Kidney capillary endothelial cell (primary cell): Measurements from ENCODE around the gene OSBPL2.

Source experiments
- DNase-seq: peaks from one replicate; pipeline ENCODE4 v3.0.0-alpha.2; 2018; ENCODE audit warnings: low spot score

Gene OSBPL2

DNA sequence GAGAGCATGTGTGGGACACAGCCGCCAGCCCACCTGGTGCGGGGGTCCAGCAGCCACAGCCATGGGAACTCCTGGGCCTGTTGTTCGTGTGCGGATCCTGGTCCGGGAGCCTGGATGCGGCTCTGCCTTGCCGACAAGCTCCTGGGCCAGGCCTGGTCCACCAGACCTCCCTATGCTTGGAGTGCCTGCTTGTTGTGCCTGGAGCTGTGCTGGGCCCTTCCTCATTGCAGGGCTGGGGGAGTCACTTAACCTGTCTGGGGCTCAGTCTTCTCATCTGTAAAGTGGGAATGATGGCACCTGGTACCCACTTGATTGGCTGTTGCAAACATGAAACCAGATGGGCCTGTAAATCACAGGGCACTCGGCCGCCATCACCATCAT lies 2.6 kb upstream of the OSBPL2 start:
- no peak for DNase-seq

DNA sequence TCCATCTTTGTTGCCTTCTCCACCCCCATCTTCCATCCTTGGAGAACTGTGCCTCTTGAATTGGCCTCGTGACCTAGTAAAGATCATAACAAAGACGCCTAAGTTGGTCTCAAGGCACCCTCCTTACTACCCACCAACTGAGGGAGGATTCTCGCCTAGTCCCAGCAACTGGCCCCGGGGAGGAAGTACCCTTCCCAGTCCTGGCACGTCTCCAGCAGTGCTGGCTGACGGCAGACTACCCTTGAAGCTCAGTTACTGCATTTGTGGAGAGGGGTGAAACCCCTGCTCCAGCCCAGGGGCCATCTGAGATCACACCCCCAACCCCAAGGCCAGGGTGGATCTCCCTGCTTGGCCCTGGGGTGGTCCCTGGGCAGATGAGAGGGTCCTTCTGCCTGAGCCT lies 2.1 kb upstream of the OSBPL2 start:
- DNase-seq: no peak

DNA sequence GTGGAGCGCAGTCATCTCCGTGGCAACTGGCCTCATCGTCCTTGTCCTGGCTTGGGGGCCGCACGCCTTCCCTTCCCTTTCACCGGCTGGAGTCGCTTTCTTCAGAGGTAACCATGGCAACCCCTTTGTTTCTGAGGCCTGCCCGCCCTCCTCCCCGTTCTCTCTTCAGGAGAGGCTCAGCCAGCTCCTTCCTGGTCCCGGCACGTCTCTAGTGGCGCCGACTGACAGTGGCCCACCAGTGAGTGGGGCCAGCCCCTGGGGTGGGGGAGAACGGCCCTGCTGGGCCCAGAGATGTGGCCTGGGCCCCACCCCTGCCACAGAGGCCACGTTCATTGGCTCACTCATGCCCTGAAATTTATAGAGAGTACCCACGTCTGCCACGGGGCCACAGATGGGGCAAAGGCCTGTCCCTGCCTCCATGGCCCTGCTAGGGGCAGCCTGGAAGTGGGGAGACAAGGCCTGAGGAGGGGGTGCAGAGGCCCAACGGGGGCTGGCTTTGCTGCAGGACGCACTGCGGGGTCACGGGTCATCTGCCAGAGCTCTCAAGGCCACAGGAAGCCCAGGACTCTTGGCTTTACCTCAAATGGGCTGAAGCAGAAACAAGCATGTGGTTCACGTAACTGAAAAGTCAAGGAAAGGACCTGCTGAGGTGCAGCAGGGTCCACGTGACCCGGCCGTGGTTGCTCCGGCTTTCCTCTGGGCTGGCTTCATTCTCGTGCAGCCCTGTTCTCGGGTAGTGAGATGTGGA lies 1.4 kb upstream of the OSBPL2 start:
- DNase-seq: no peak

DNA sequence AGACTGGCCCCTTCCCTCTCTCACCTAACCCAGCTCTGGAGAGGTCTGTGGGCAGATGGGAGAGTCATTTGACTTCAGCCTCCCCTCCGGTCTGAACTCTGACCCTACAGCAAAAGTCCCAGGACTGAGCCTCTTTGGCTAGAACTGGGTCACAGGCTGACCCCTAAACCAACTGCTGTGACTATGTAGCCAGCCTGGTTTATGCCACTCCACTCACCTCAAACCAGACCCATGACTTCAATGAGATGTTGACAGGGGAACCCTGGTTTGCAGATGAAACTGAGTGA lies 864 bp upstream of the OSBPL2 start:
- no peak for DNase-seq

DNA sequence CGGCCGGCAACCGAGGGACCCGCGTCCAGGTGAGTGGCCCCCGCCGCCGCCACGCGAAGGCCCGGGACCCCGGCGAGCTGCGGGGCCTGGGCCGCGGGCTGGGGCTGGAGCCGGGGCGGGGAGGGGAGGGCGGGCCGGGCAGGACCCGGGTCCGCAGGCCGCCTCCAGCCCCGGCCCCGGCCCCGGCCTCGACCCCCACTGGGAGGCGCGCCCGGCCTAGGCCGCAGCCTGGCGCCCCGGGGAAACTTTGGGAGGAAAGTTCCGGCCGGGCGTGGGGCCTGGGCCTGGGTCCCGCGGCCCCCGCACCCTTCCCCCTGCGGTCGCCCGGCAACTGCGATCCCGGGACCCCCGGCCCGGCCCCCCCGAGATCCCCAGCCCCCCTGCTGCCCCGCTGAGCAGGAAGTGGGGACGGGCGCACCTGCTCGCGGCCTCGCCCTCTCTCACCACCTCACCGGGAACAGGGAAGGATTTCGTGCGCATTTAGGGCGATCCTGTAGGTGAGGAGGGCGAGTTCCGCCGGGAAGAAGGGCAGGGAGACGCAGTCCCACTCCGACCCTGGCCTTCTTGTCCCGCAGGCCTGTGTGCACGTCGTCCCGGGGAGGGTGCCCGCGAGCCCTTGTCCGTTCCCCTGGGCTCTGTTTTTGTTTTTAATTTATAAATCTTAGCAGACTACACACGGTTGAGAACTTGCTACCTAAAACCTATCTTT lies 402 bp downstream of the OSBPL2 start:
- no peak for DNase-seq

DNA sequence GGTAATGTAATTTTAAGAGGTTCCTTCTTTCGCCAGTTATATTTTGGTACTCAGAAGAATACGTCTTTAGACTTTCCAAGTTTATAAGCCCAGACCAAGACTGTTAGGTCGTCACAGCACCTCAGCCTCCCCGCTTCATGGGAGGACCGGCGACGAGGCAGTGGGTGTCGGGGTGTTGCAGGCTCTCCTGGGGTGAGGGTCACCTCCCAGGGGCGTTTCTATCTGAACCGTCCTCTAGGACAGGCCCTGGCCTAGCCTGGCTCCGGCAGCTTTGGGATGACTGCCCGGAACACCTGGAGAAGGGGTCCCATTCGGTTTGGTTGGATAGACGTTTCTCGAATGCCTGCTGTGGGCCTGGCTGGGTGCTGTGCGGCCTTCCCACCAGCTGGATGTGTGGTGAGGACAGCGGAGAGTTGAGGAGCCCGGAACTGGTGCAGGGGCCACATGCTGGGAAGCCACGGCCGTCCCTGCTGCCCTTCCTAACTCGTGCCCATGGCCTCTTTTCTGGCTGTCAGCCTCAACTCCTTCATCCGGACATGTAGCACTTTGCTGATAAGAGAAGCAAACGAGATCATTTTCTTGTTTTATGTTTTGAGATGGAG lies 1.1 kb downstream of the OSBPL2 start:
- DNase-seq: no peak

- no peak for DNase-seq
Observed at GRCh38 chr20:62240020-62240685, 1.8 kb downstream of the OSBPL2 start.

DNA sequence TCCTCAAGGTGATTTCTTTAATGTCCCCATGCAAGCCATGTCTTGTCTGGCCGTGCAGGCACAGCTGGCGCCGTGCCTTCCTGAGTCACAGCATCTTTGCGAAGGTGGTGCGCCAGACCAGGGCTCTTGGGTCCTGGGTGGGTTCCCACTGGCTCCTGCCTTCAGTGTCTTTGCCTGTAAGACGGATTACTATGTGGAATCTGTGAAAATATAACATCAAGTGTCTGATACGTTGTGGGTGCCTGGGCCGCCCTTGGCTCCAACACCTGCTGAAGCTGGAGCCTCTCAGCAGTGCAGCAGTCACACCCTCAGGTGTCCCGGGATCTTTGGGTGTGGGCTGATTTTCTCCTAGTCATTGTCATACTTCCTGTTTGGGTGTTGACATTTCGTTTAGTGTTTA lies 3.2 kb downstream of the OSBPL2 start:
- no peak for DNase-seq

DNA sequence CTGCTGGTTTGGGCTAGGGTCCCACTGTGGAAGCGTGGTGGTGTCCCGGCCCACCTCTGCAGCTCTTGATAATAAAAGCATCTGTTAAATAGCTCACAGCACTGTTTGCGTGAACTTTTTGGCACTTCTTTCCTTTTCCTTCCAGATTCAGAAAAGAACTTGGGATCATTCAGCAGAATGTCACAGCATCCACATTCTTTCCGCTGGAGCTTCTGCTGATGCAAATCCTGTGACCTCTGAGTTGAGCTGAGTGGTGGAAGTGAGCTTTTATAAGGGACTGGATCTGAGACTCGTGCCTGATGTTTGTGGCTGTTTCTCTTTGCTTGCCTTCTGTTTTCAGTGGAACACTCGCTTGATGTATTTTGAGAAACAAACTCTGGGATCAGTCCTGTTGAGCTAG lies 3.9 kb downstream of the OSBPL2 start:
- DNase-seq: no peak

DNA sequence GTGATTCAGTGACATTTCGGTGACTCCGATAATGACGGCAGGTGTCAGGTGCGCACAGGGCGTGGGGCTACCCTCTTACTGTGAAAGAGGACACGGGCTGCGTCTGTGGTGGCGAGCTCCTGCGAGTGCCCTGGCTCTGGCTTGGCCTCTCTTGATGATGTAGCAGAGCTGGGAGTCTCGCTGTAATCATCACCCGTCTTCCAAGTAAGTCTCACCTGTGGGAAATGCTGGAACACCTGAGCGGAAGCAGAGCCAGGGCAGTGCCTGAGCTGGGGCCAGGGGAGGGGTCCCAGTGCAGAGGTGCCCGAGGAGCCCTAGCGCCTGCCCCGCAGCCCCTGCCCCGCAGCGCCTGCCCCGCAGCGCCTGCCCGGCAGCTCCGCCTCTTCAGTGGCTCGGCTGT lies 4.8 kb downstream of the OSBPL2 start:
- DNase-seq: no peak

DNA sequence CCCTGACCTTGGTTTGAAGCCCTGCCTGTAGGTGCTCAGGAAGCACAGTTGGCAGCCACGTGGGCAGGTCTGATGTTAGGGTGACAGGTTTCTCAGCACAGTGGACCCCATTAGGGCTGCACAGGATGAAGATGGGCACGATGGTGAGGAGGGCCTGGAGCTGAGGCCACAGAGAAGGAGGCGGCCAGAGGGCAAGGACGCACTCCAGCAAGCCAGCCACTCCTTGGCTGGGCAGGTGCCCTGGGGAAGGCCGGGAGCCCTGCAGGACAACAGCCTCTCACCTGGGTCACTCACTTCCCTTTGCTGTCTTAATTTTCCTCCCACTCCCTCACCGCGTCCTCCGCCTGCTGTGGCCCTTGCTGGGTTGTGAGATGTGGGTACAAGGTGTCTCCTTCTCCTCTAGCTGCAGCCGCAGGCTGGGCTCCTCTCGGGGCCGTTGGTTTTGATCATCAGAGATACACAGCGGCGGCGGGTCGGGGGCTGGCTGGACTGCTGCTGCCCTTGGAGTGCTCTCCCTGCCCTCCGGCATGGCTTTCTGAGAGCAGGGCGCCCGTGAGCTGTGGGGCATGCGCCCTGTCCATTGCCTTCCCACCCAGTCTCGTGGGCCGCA lies 5.7 kb downstream of the OSBPL2 start:
- no peak for DNase-seq

- no peak for DNase-seq
Observed at GRCh38 chr20:62244644-62245108, 6.4 kb downstream of the OSBPL2 start.

DNA sequence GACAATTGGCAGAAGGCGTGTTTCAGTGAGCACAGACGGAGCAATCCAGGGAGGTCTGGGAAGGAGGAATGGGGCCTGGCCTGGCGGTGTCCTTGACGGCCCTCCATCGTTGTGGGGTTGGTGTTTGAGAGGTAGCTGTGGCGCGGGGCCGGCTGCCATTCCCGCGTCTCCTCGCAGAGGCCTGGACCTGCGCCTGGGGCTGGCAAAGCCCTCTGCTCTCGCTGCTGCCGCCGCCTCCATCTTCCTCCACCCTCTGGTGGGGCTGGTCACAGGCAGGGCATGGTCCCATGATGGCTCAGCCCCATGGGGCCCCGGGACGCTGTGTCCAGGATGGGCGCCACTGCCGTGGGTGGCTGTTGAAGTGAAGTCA lies 7.6 kb downstream of the OSBPL2 start:
- no peak for DNase-seq

DNA sequence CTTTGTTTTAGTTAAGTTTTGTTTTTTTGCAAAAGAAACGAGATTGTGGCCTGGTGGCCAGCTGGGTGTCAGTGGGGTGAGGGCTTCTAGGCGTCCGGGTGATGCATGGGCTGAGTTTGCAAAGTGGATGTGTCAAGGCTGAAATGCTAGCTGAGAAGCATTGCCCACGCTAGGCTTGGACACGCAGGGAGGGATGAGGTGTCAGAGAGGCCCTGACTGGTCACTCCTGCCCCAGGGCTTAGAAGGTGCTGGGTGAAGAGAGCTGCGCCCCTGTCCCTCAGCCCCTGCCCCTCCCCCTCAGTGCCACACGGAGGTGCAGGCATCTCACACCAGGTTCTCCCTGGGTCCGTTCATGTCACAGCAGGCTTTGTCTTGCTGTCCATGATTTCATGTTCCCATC lies 8.1 kb downstream of the OSBPL2 start:
- DNase-seq: no peak

GRCh38 chr20:62246872-62247652 lies 8.7 kb downstream of the OSBPL2 start:
- DNase-seq: no peak

DNA sequence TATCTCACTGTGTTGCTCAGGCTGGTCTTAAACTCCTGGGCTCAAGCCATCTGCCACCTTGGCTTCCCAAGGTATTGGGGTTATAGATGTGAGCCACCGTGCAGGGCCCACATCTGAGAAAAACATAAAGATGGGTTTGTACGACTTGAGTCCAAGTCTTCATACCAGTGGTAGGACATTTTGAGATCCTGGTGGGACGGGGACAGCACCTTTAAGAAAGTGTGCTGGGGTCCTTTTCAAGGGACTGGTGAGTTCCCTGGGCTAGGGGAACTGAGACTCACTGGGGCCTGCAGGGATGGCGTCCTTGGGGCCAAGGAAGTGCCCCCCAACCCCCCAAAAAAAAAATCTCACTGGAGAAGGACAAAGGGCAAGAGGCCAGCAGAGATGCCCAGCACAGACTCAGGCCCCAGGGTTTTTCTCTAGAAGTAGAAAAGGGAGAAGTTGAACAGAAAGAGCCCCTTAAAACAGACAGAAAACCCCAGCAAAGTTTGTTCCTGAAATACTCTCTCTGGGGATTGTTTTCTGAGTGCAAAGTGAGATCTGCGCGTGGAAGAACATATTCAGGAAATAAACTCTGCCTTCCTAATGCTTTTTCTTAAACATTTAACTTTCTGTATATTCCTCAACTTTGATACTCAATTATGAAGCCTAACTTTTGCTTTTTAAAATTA lies 10.7 kb downstream of the OSBPL2 start:
- no peak for DNase-seq

DNA sequence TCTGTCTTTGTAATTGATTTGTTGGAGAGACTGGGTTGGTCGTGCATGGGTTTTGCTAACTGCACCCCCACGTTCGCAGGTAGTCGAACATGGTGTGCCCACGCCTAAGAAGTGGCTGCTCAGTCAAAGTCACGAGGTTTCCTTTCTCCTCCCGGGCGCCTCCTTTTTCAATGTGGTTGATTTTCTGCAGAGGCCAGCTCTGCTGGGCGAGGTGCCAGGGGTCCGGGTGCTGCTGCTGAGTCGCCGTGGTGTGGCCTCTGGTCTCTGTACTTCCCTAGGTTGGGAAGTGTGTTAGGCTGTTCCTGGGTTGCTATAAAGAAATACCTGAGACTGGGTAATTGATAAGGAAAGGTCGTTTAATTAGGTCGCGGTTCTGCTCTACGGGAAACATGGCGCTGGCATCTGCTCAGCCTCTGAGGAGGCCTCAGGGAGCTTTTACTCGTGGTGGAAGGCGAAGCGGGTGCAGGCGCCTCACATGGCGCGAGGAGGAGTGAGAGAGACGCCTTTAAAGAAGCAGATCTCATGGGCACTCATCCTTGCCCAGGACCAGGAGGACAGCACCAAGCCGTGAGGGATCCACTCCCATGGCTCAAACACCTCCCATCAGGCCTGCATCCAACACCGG lies 14.1 kb downstream of the OSBPL2 start:
- no peak for DNase-seq

- DNase-seq: no peak
Observed at GRCh38 chr20:62253398-62253797, 15.1 kb downstream of the OSBPL2 start.

DNA sequence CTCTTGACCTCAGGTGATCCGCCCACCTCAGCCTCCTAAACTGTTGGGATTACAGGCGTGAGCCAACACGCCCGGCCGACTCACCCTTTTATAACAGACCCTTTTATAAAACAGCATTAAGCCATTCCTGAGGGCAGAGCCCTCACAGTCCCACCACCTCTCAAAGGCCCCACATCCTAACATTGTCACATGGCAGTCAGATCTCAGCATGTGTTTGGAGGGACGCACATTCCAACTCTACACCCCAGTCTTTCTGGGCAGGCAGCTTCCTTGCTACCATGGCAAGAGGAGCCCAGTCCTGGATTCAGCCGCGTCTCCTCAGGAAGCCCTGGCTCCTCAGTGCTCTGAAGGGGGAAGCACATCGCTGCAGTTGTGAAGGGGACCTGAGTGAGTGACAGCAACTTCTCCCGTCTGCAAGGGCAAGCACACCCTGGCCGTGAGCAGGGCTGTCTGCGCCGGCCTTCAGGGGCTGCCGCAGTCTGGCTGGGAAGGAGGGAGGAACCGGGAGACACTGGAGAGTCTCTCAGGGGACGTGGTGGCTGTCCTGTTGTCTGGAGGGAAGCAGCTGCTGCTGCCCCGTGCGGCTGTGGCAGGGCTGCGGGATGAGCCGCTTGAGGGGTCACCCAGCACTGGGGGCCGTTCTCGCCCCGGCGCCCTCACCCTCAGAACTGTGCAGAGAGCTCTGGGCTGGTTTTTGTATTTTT lies 15.9 kb downstream of the OSBPL2 start:
- no peak for DNase-seq

DNA sequence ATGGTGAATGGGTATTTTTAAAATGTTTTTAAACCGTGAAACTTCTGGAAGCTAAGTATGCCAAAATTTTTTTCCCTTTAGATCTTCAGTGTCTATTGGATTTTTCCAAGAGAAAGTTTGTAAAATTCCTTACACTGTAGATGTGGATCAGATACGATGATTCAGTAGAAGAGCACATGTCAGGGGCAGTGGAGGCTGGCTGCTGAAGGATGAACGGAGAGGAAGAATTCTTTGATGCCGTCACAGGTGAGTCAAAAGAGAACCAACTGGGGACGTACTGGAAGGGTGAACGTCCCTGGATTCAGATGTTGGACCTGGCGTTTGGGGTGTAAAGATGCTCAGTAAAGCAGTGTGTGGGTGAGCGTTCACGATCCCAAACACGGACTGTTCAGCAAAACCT lies 17.7 kb downstream of the OSBPL2 start:
- DNase-seq: no peak
